Stimulated activated naive B cell treated with anti-CD40 and anti-IgM and Interleukin-4, amounts not matched to agents 10 μg/mL and 1 μg/mL and 100 μg/mL, for 72 hours (primary cell): Measurements from ENCODE around the gene FST.

Experiments
- ATAC-seq, 2 donors: fragments of 150-1000 bp; cut with Tn5 transposase; replicated peaks; 2 replicates each; pipeline ENCODE4 v1.10.0; 2021; ENCODE audit warnings: moderate library complexity in 1 of 2
- DNase-seq: peaks from one replicate; pipeline ENCODE4 v3.0.0; 2021
- H3K27ac Mint-ChIP-seq: one replicate; pipeline ENCODE4 v1.8.0; 2022; ENCODE audit warnings: mild to moderate bottlenecking, mixed read lengths
- H3K27me3 Mint-ChIP-seq, 2 donors: one replicate each; pipeline ENCODE4 v1.8.0; 2022; ENCODE audit warnings: mixed read lengths in 2 of 2
- H3K36me3 Mint-ChIP-seq, 2 donors: one replicate each; pipeline ENCODE4 v1.8.0; 2022; ENCODE audit warnings: mixed read lengths in 2 of 2, mild to moderate bottlenecking in 1 of 2
- H3K4me1 Mint-ChIP-seq, 2 donors: one replicate each; pipeline ENCODE4 v1.8.0; 2022; ENCODE audit warnings: mixed read lengths in 2 of 2, mild to moderate bottlenecking in 1 of 2
- H3K4me3 Mint-ChIP-seq, 2 donors: one replicate each; pipeline ENCODE4 v1.8.0; 2022; ENCODE audit warnings: mild to moderate bottlenecking in 2 of 2, mixed read lengths in 2 of 2, moderate library complexity in 1 of 2
- H3K9me3 Mint-ChIP-seq, 2 donors: one replicate each; pipeline ENCODE4 v1.8.0; 2022; ENCODE audit warnings: mixed read lengths in 2 of 2, mild to moderate bottlenecking in 1 of 2

FST gene

GRCh38 chr5:53481159-53481886 lies 894 bp downstream of the FST start:
- peaks cover 0 to 4% of the 10 kb centered on the region in 2 donors for H3K36me3 Mint-ChIP-seq
- H3K27ac Mint-ChIP-seq, result no peak overlapping the region
- no peaks in the 10 kb centered on the region for H3K9me3 Mint-ChIP-seq
- peaks cover 49 to 63% of the 10 kb centered on the region in 2 donors for H3K27me3 Mint-ChIP-seq
- H3K4me1 Mint-ChIP-seq, result peaks cover 20 to 47% of the 10 kb centered on the region in 2 donors
- no peak for DNase-seq
- no peak for ATAC-seq
- H3K4me3 Mint-ChIP-seq, result peak overlapping the region; percentile 88 to 92

GRCh38 chr5:53481887-53482716 lies 1.7 kb downstream of the FST start:
- Mint-ChIP-seq H3K36me3 (peaks cover 0 to 4% of the 10 kb centered on the region in 2 donors), H3K27me3 (peaks cover 42 to 55% of the 10 kb centered on the region in 2 donors), H3K27ac (peak overlapping the region; percentile 72), H3K4me1 (peaks cover 20 to 47% of the 10 kb centered on the region in 2 donors), H3K4me3 (peak overlapping the region; percentile 88 to 92), H3K9me3 (no peaks in the 10 kb centered on the region)
- ATAC-seq, result peak; percentile 68 to 71
- DNase-seq, result peak; percentile 54

- Mint-ChIP-seq H3K36me3 (peaks cover 0 to 4% of the 10 kb centered on the region in 2 donors), H3K4me1 (peaks cover 20 to 47% of the 10 kb centered on the region in 2 donors), H3K9me3 (no peaks in the 10 kb centered on the region), H3K4me3 (peak overlapping the region; percentile 88 to 92), H3K27ac (peak overlapping the region; percentile 52), H3K27me3 (peaks cover 42 to 55% of the 10 kb centered on the region in 2 donors)
- DNase-seq (no peak), ATAC-seq (peak; percentile 51 to 57)
These were observed 2.5 kb downstream of the FST start for GRCh38 chr5:53482717-53483638.

- peaks cover 7 to 14% of the 10 kb centered on the region in 2 donors for H3K4me1 Mint-ChIP-seq
- H3K27ac Mint-ChIP-seq, result no peak overlapping the region
- no peak for ATAC-seq
- peaks cover 21 to 28% of the 10 kb centered on the region in 2 donors for H3K27me3 Mint-ChIP-seq
- DNase-seq, result no peak
- H3K9me3 Mint-ChIP-seq, result no peaks in the 10 kb centered on the region
- H3K4me3 Mint-ChIP-seq, result no peak overlapping the region
- no peaks in the 10 kb centered on the region for H3K36me3 Mint-ChIP-seq
These were observed 7.0 kb downstream of the FST start for GRCh38 chr5:53487436-53487835.

- Mint-ChIP-seq H3K9me3 (no peaks in the 10 kb centered on the region), H3K36me3 (no peaks in the 10 kb centered on the region), H3K4me3 (no peak overlapping the region), H3K4me1 (peaks cover 0 to 6% of the 10 kb centered on the region in 2 donors), H3K27ac (no peak overlapping the region), H3K27me3 (peaks cover 17 to 24% of the 10 kb centered on the region in 2 donors)
- DNase-seq (no peak), ATAC-seq (no peak)
These were observed 7.8 kb downstream of the FST start for GRCh38 chr5:53488195-53488722.

GRCh38 chr5:53490747-53491146 lies 10.3 kb downstream of the FST start:
- no peaks in the 10 kb centered on the region for H3K36me3 Mint-ChIP-seq
- no peak overlapping the region for H3K27ac Mint-ChIP-seq
- no peak for DNase-seq
- peaks cover 3 to 6% of the 10 kb centered on the region in 2 donors for H3K9me3 Mint-ChIP-seq
- H3K27me3 Mint-ChIP-seq, result peaks cover 20 to 26% of the 10 kb centered on the region in 2 donors
- H3K4me1 Mint-ChIP-seq, result no peaks in the 10 kb centered on the region
- no peak overlapping the region for H3K4me3 Mint-ChIP-seq
- ATAC-seq, result no peak

- no peaks in the 10 kb centered on the region for H3K4me1 Mint-ChIP-seq
- no peaks in the 10 kb centered on the region for H3K36me3 Mint-ChIP-seq
- DNase-seq, result no peak
- no peak overlapping the region for H3K4me3 Mint-ChIP-seq
- peaks cover 0 to 2% of the 10 kb centered on the region in 2 donors for H3K9me3 Mint-ChIP-seq
- no peak for ATAC-seq
- peaks cover 27 to 43% of the 10 kb centered on the region in 2 donors for H3K27me3 Mint-ChIP-seq
- H3K27ac Mint-ChIP-seq, result no peak overlapping the region
These were observed 20.6 kb downstream of the FST start for GRCh38 chr5:53501054-53501453.

- peaks cover 3 to 8% of the 10 kb centered on the region in 2 donors for H3K9me3 Mint-ChIP-seq
- DNase-seq (no peak), ATAC-seq (no peak)
- no peak overlapping the region for H3K27ac Mint-ChIP-seq
- H3K36me3 Mint-ChIP-seq, result no peaks in the 10 kb centered on the region
- no peak overlapping the region for H3K4me3 Mint-ChIP-seq
- no peaks in the 10 kb centered on the region for H3K4me1 Mint-ChIP-seq
- peaks cover 18 to 33% of the 10 kb centered on the region in 2 donors for H3K27me3 Mint-ChIP-seq
These were observed 23.3 kb downstream of the FST start for GRCh38 chr5:53503562-53504218.

- peaks cover 14 to 22% of the 10 kb centered on the region in 2 donors for H3K27me3 Mint-ChIP-seq
- ATAC-seq, result peak in 1 of 2 donors; percentile 23
- H3K27ac Mint-ChIP-seq, result no peak overlapping the region
- H3K4me1 Mint-ChIP-seq, result no peaks in the 10 kb centered on the region
- no peak for DNase-seq
- no peak overlapping the region for H3K4me3 Mint-ChIP-seq
- peaks cover 13 to 36% of the 10 kb centered on the region in 2 donors for H3K9me3 Mint-ChIP-seq
- no peaks in the 10 kb centered on the region for H3K36me3 Mint-ChIP-seq
These were observed 26.6 kb downstream of the FST start for GRCh38 chr5:53507013-53507412.

- Mint-ChIP-seq H3K4me1 (no peaks in the 10 kb centered on the region), H3K9me3 (peaks cover 13 to 37% of the 10 kb centered on the region in 2 donors), H3K4me3 (no peak overlapping the region), H3K27ac (no peak overlapping the region), H3K27me3 (peaks cover 7 to 15% of the 10 kb centered on the region in 2 donors), H3K36me3 (no peaks in the 10 kb centered on the region)
- DNase-seq (no peak), ATAC-seq (no peak)
These were observed 27.7 kb downstream of the FST start for GRCh38 chr5:53508125-53508524.

GRCh38 chr5:53512539-53512938 lies 32.1 kb downstream of the FST start:
- DNase-seq (no peak), ATAC-seq (no peak)
- no peaks in the 10 kb centered on the region for H3K36me3 Mint-ChIP-seq
- no peaks in the 10 kb centered on the region for H3K4me1 Mint-ChIP-seq
- H3K27me3 Mint-ChIP-seq, result peaks cover 4 to 6% of the 10 kb centered on the region in 2 donors
- no peak overlapping the region for H3K4me3 Mint-ChIP-seq
- H3K27ac Mint-ChIP-seq, result no peak overlapping the region
- peaks cover 10 to 29% of the 10 kb centered on the region in 2 donors for H3K9me3 Mint-ChIP-seq

GRCh38 chr5:53515988-53516387 lies 35.6 kb downstream of the FST start:
- DNase-seq (no peak), ATAC-seq (no peak)
- Mint-ChIP-seq H3K27ac (no peak overlapping the region), H3K4me1 (no peaks in the 10 kb centered on the region), H3K36me3 (no peaks in the 10 kb centered on the region), H3K27me3 (peaks cover 6 to 11% of the 10 kb centered on the region in 2 donors), H3K9me3 (peaks cover 4 to 12% of the 10 kb centered on the region in 2 donors), H3K4me3 (no peak overlapping the region)

GRCh38 chr5:53520813-53521212 lies 40.4 kb downstream of the FST start:
- H3K27ac Mint-ChIP-seq, result no peak overlapping the region
- ATAC-seq, result no peak

More at GRCh38 chr5:53520813-53521212, 40.4 kb downstream of the FST start:
- DNase-seq, result no peak
- H3K36me3 Mint-ChIP-seq, result peaks cover 0 to 1% of the 10 kb centered on the region in 2 donors
- peaks cover 8 to 11% of the 10 kb centered on the region in 2 donors for H3K9me3 Mint-ChIP-seq
- no peak overlapping the region for H3K4me3 Mint-ChIP-seq
- H3K27me3 Mint-ChIP-seq, result peaks cover 0 to 7% of the 10 kb centered on the region in 2 donors
- no peaks in the 10 kb centered on the region for H3K4me1 Mint-ChIP-seq
